PC-9 (cell line): ENCODE measurements around the gene ZNF438. TPM values are rescaled to one million over a fixed set of nuclear protein-coding genes. Genes with fewer than 3 reads are reported as not detected.
A peak's percentile ranks its signal among the peaks of the same experiment; 100 is the strongest.

ENCODE experiments used
- BruUV-seq: library from RNA; stranded (reverse); fragments of 400-500 nt; replicated peaks from 2 replicates; lab custom pipeline; 2021; lab: Mats Ljungman, UMichigan
- CTCF ChIA-PET: fragments of 300-600 bp; sonication (Branson Sonifier 250); formaldehyde crosslinking; loops from one replicate; lab custom pipeline; 2022; ENCODE audit warnings: antibody characterized with exemption; lab: Charles Lee
- POLR2A ChIA-PET: fragments of 300-600 bp; sonication (Branson Sonifier 250); formaldehyde crosslinking; loops from one replicate; lab custom pipeline; 2022; ENCODE audit warnings: antibody characterized with exemption; ENCODE audit not compliant: unreplicated experiment; lab: Charles Lee
- DNase-seq, 2 experiments: peaks; one replicate each; pipeline versions ENCODE4 v3.0.0 to v3.0.0-alpha.2; 2015 to 2022; ENCODE audit warnings: mixed read lengths in 1 of 2
- H2AFZ ChIP-seq: fragments of 200-600 bp; sonication (generic); 2 replicates; pipeline ENCODE4 v1.8.1; 2017; ENCODE audit warnings: antibody characterized with exemption
- H3F3A ChIP-seq: fragments of 200-600 bp; sonication (generic); 2 replicates; pipeline ENCODE4 v1.8.1; 2017; ENCODE audit warnings: antibody characterized with exemption, mild to moderate bottlenecking, low read depth; ENCODE audit not compliant: insufficient read depth
- H3K27ac ChIP-seq: fragments of 200-600 bp; sonication (generic); 2 replicates; pipeline ENCODE4 v1.6.1; 2016; ENCODE audit warnings: mixed run types
- H3K27me3 ChIP-seq: fragments of 200-600 bp; sonication (generic); 2 replicates; pipeline ENCODE4 v1.6.1; 2016; ENCODE audit warnings: low read depth, mixed run types; ENCODE audit not compliant: insufficient read depth
- H3K36me3 ChIP-seq: fragments of 200-600 bp; sonication (generic); 2 replicates; pipeline ENCODE4 v1.6.1; 2016; ENCODE audit warnings: low read depth, mixed run types
- H3K4me1 ChIP-seq: fragments of 200-600 bp; sonication (generic); replicated peaks from 2 replicates; pipeline ENCODE4 v1.6.1; 2016; ENCODE audit warnings: mixed run types; ENCODE audit not compliant: insufficient read depth
- H3K4me2 ChIP-seq: fragments of 200-600 bp; sonication (generic); 2 replicates; pipeline ENCODE4 v1.6.1; 2017; ENCODE audit warnings: mixed run types
- H3K4me3 ChIP-seq: fragments of 200-600 bp; sonication (generic); 2 replicates; pipeline ENCODE4 v1.6.1; 2016; ENCODE audit warnings: mixed run types
- H3K79me2 ChIP-seq: fragments of 200-600 bp; sonication (generic); 2 replicates; pipeline ENCODE4 v1.6.1; 2017; ENCODE audit warnings: low read depth, mixed run types
- H3K9me2 ChIP-seq: fragments of 200-600 bp; sonication (generic); 2 replicates; pipeline ENCODE4 v1.8.1; 2017; ENCODE audit warnings: mild to moderate bottlenecking; ENCODE audit not compliant: insufficient read depth
- H3K9me3 ChIP-seq: fragments of 200-600 bp; sonication (generic); 2 replicates; pipeline ENCODE4 v1.8.1; 2016; ENCODE audit warnings: low read depth; ENCODE audit not compliant: insufficient read depth
- H4K20me1 ChIP-seq: fragments of 200-600 bp; sonication (generic); 2 replicates; pipeline ENCODE4 v1.8.1; 2017; ENCODE audit not compliant: insufficient read depth
- CTCF ChIP-seq: fragments of 200-600 bp; sonication (generic); conservative IDR thresholded peaks from 2 replicates; pipeline ENCODE4 v1.6.1; 2017; ENCODE audit warnings: mixed run types, antibody characterized with exemption, mild to moderate bottlenecking, moderate library complexity
- EZH2 ChIP-seq: fragments of 200-600 bp; sonication (generic); IDR thresholded peaks from 2 replicates; pipeline ENCODE4 v1.8.0; 2017; ENCODE audit warnings: antibody characterized with exemption, low read depth
- intact Hi-C: fragments of 100-400 bp; cut with micrococcal nuclease; formaldehyde crosslinking; loops from one replicate; pipeline ENCODE4 v1.10.0; 2022; ENCODE audit not compliant: unreplicated experiment
- total RNA-seq: library from RNA; stranded (reverse); gene quantifications from 2 replicates; pipeline ENCODE4 v1.2.3, GENCODE V29; 2021

Gene ZNF438
- total RNA-seq, 1 experiment from 2014 or later: 4.7 TPM

- no peaks in the 10 kb centered on the region for H4K20me1 ChIP-seq
- no peaks in the 10 kb centered on the region for H3K36me3 ChIP-seq
- intact Hi-C loops: loop anchor here (2.0 to 10.0 kb wide), 2 partner anchors 39 to 429 kb away; no protein-coding TSS in a partner anchor
- H3K27ac ChIP-seq: no peak overlapping the region
- no peaks in the 10 kb centered on the region for H3K9me3 ChIP-seq
- H3K27me3 ChIP-seq: no peaks in the 10 kb centered on the region
- H3K79me2 ChIP-seq: no peaks in the 10 kb centered on the region
- peaks cover 24% of the 10 kb centered on the region for H3K4me1 ChIP-seq
- no peak overlapping the region for H2AFZ ChIP-seq
- ChIA-PET CTCF (no interaction called here), POLR2A (interaction anchor here (0.5 to 1.0 kb wide), 2 partner anchors 98 to 801 kb away, joined by 4 to 7 read pairs; no protein-coding TSS in a partner anchor)
- no peak overlapping the region for H3K4me3 ChIP-seq
- no TSS peak for BruUV-seq
- TF ChIP-seq EZH2 (no peak), CTCF (no peak)
- 0 out of 2 replicates have a peak overlapping the region, but pooled peaks have one; percentile 52 for H3K4me2 ChIP-seq
- DNase-seq: no peak
- no peaks in the 10 kb centered on the region for H3K9me2 ChIP-seq
- 0 out of 2 replicates have a peak, but pooled peaks cover 6% of the 10 kb centered on the region for H3F3A ChIP-seq
Observed at GRCh38 chr10:31035266-31035798, 3.7 kb upstream of the ZNF438 start.

DNA sequence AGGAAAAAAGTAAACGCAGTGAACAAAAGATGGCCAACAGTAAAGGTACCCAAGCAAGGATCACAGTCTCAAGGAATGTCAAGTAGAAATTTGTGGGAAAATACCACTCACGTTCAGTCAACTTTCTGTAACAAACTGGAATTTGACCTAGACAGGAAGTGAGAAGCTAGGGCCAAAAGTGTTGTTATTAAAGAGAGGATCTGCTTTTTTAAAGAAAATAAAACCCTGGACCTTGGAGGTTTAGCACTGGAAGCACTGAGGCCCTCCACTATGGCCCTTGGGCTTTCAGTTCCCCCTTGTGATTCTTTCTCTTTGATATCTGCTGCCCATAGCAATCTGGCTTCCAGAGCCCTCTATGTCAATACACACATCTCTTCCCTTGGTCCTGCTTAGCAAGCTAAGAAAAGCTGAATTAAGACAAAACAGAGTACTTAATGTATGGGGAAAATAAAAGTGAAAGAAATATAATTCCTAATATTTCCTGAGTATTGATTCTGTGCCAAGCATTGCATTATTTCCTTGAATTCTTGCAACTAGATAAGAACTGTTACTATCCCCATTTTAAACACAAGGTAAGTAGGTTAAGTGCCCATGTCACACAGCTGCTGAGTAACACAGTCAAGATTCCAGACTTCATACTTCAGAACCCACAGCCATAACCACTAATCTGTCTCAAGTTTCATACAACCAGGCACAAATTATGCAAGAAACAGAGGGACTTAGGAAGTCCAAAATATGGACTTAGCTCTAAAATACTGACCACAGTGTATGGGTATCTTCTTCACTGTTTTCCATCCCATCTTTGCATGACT lies 2.6 kb upstream of the ZNF438 start:
- Histone ChIP-seq H3K27me3 (no peaks in the 10 kb centered on the region), H3F3A (0 out of 2 replicates have a peak, but pooled peaks cover 6% of the 10 kb centered on the region), H3K27ac (peak overlapping the region; percentile 50; the same call in 1 of the 2 replicates), H3K9me3 (no peaks in the 10 kb centered on the region), H2AFZ (peak overlapping the region; percentile 36; the same call in 1 of the 2 replicates), H3K4me2 (peak overlapping the region; percentile 52), H3K4me3 (0 out of 2 replicates have a peak overlapping the region, but pooled peaks have one; percentile 7), H3K36me3 (no peaks in the 10 kb centered on the region), H3K79me2 (no peaks in the 10 kb centered on the region), H3K9me2 (no peaks in the 10 kb centered on the region), H3K4me1 (peaks cover 24% of the 10 kb centered on the region), H4K20me1 (no peaks in the 10 kb centered on the region)
- CTCF ChIA-PET: interaction anchor here (0.6 to 0.7 kb wide), 2 partner anchors 99 to 642 kb away, joined by 5 to 6 read pairs; no protein-coding TSS in a partner anchor
- peak in 1 of 2 experiments; percentile 76 for DNase-seq
- POLR2A ChIA-PET: interaction anchor here (0.5 to 1.0 kb wide), 5 partner anchors 91 to 802 kb away, joined by 3 to 7 read pairs (median 5); no protein-coding TSS in a partner anchor
- TF ChIP-seq CTCF (no peak), EZH2 (no peak)
- intact Hi-C loops: loop anchor here (2.0 to 10.0 kb wide), 3 partner anchors 40 to 430 kb away; no protein-coding TSS in a partner anchor
- no TSS peak for BruUV-seq

DNA sequence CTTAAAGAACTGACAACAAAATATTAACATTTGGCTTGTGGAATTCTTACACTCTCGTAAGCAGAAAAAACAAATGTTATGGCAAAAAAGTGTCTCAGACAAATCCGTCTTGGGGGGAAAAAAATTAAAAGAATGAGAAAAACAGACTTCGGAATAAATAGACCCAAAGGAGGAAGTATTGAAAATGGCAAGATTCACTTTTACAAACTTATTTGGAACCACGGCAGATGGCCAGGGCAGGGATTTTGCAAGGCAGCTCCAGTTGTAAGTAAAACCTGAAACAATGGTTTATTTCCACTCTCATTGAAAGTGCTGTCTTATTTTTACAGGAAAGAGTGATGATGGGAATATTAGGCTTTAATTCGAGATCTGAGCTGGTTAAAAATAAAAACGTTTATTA lies 1.5 kb upstream of the ZNF438 start:
- no peaks in the 10 kb centered on the region for H3K9me2 ChIP-seq
- H3K27me3 ChIP-seq: no peaks in the 10 kb centered on the region
- H3K79me2 ChIP-seq: no peaks in the 10 kb centered on the region
- no peaks in the 10 kb centered on the region for H3K36me3 ChIP-seq
- peak overlapping the region; percentile 91; the same call in 1 of the 2 replicates for H2AFZ ChIP-seq
- ChIA-PET CTCF (interaction anchor here (0.7 kb wide), 2 partner anchors 102 to 676 kb away, joined by 3 to 9 read pairs; no protein-coding TSS in a partner anchor), POLR2A (no interaction called here)
- intact Hi-C loops: loop anchor here (2.0 to 10.0 kb wide), 4 partner anchors 66 to 432 kb away; no protein-coding TSS in a partner anchor
- peak overlapping the region; percentile 70; the same call in 1 of the 2 replicates for H3K4me3 ChIP-seq
- H3K4me2 ChIP-seq: peak overlapping the region; percentile 95
- 0 out of 2 replicates have a peak, but pooled peaks cover 6% of the 10 kb centered on the region for H3F3A ChIP-seq
- no peak for TF ChIP-seq EZH2
- TF ChIP-seq CTCF: no peak
- H4K20me1 ChIP-seq: no peaks in the 10 kb centered on the region
- peaks cover 24% of the 10 kb centered on the region for H3K4me1 ChIP-seq
- no TSS peak for BruUV-seq
- DNase-seq: no peak
- no peaks in the 10 kb centered on the region for H3K9me3 ChIP-seq
- H3K27ac ChIP-seq: peak overlapping the region; percentile 93
